HCT116 (cell line): ENCODE results near the gene CC2D2B. TPM values are rescaled to one million over a fixed set of nuclear protein-coding genes. Genes with fewer than 3 reads are reported as not detected.

Experiments used
- ATAC-seq: fragments of 200-7000 bp; cut with Tn5 transposase; 2 replicates; pipeline ENCODE4 v1.9.1; 2020; ENCODE audit warnings: mild to moderate bottlenecking, moderate library complexity
- BruUV-seq: library from RNA; stranded (reverse); fragments of 400-500 nt; replicated peaks from 2 replicates; lab custom pipeline; 2021; lab: Mats Ljungman, UMichigan
- CTCF ChIA-PET: fragments of 300-600 bp; sonication (Branson Sonifier 250); formaldehyde crosslinking; loops from one replicate; lab custom pipeline; 2021; ENCODE audit warnings: antibody characterized with exemption; lab: Charles Lee
- POLR2A ChIA-PET: fragments of 300-600, 350-600 bp; sonication (Branson Sonifier 250); formaldehyde crosslinking; loops from one replicate; lab custom pipeline; 2021; ENCODE audit warnings: antibody characterized with exemption; lab: Charles Lee
- RAD21 ChIA-PET, 2 experiments: fragments of 300-600 bp; sonication (Branson Sonifier 250); formaldehyde crosslinking; loops; one replicate each; lab custom pipeline; 2023; ENCODE audit warnings: low total read pairs in 2 of 2; ENCODE audit not compliant: uncharacterized antibody in 2 of 2, unreplicated experiment in 2 of 2, low non-redundant PET in 1 of 2; lab: Charles Lee
- DNase-seq: peaks from one replicate; pipeline ENCODE4 v3.0.0-alpha.2; 2010; ENCODE audit warnings: low read depth, low spot score
- H2AFZ ChIP-seq: fragments of 200-600 bp; shearing (Covaris generic), sonication (generic); 2 replicates; pipeline ENCODE4 v1.6.1; 2017; ENCODE audit warnings: low read depth, mixed run types, mixed read lengths, antibody characterized with exemption, low read length; ENCODE audit not compliant: poor library complexity, severe bottlenecking
- H3K27ac ChIP-seq: 2 replicates; pipeline ENCODE4 v1.5.1; 2012; ENCODE audit warnings: low read depth, low read length
- H3K27me3 ChIP-seq: fragments of 200-600 bp; sonication (generic); 2 replicates; pipeline ENCODE4 v1.6.1; 2016; ENCODE audit warnings: mixed run types, low read length, mixed read lengths; ENCODE audit not compliant: insufficient read depth
- H3K36me3 ChIP-seq, 2 experiments: fragments of 200-500 bp in 1 of 2; fragments of 200-600 bp in 1 of 2; sonication (Bioruptor generic) in 1 of 2; sonication (generic) in 1 of 2; 2 replicates each; pipeline versions ENCODE4 v1.5.1 to v1.6.1; 2014 to 2016; ENCODE audit warnings: low read length in 2 of 2, inconsistent platforms in 1 of 2, mixed read lengths in 1 of 2, mixed run types in 1 of 2; ENCODE audit not compliant: insufficient read depth in 2 of 2, control insufficient read depth in 1 of 2
- H3K4me1 ChIP-seq, 2 experiments: fragments of 200-600 bp in 1 of 2; sonication (generic) in 1 of 2; 2 replicates each; pipeline versions ENCODE4 v1.5.1 to v1.6.1; 2012 to 2017; ENCODE audit warnings: low read length in 2 of 2, inconsistent platforms in 1 of 2, mild to moderate bottlenecking in 1 of 2, mixed read lengths in 1 of 2, mixed run types in 1 of 2, moderate library complexity in 1 of 2; ENCODE audit not compliant: insufficient read depth in 2 of 2, control insufficient read depth in 1 of 2
- H3K4me2 ChIP-seq: fragments of 200-600 bp; sonication (generic); 2 replicates; pipeline ENCODE4 v1.6.1; 2017; ENCODE audit warnings: mixed run types, low read length, mixed read lengths
- H3K4me3 ChIP-seq, 2 experiments: fragments of 200-600 bp in 1 of 2; sonication (generic) in 1 of 2; replicated peaks in 1 of 2; 2 replicates each; pipeline ENCODE4 v1.5.1; 2011 to 2016; ENCODE audit warnings: low read length in 2 of 2, control low read depth in 1 of 2, low read depth in 1 of 2, mild to moderate bottlenecking in 1 of 2, mixed read lengths in 1 of 2, mixed run types in 1 of 2
- H3K79me2 ChIP-seq: fragments of 200-600 bp; sonication (generic); 2 replicates; pipeline ENCODE4 v1.6.1; 2017; ENCODE audit warnings: mild to moderate bottlenecking, mixed run types, low read length, moderate library complexity, mixed read lengths; ENCODE audit not compliant: insufficient read depth
- H3K9ac ChIP-seq: fragments of 200-600 bp; sonication (generic); 2 replicates; pipeline ENCODE4 v1.6.1; 2016; ENCODE audit warnings: low read length, mixed read lengths
- H3K9me2 ChIP-seq: fragments of 200-600 bp; sonication (generic), shearing (Covaris generic); 2 replicates; pipeline ENCODE4 v1.6.1; 2017; ENCODE audit warnings: mixed run types, mild to moderate bottlenecking, moderate library complexity; ENCODE audit not compliant: insufficient read depth
- H3K9me3 ChIP-seq, 2 experiments: fragments of 200-500 bp in 1 of 2; fragments of 200-600 bp in 1 of 2; sonication (Bioruptor generic) in 1 of 2; sonication (generic) in 1 of 2; 2 replicates each; pipeline ENCODE4 v1.6.1; 2014 to 2017; ENCODE audit warnings: low read length in 2 of 2, mixed read lengths in 2 of 2, inconsistent platforms in 1 of 2, low read depth in 1 of 2, mild to moderate bottlenecking in 1 of 2, mixed run types in 1 of 2, moderate library complexity in 1 of 2; ENCODE audit not compliant: control insufficient read depth in 1 of 2, insufficient read depth in 1 of 2
- H4K20me1 ChIP-seq: fragments of 200-600 bp; sonication (generic), shearing (Covaris generic); 2 replicates; pipeline ENCODE4 v1.6.1; 2017; ENCODE audit warnings: mixed run types, mild to moderate bottlenecking, moderate library complexity; ENCODE audit not compliant: insufficient read depth
- CEBPB ChIP-seq: IDR thresholded peaks from 2 replicates; pipeline ENCODE4 v1.6.1; 2012; ENCODE audit warnings: low read depth
- EGR1 ChIP-seq: IDR thresholded peaks from 2 replicates; pipeline ENCODE4 v1.6.1; 2012; ENCODE audit warnings: low read depth
- EZH2 ChIP-seq: fragments of 200-600 bp; sonication (generic); IDR thresholded peaks from 2 replicates; pipeline ENCODE4 v1.6.1; 2017; ENCODE audit warnings: antibody characterized with exemption, mixed run types
- JUND ChIP-seq: IDR thresholded peaks from 2 replicates; pipeline ENCODE4 v1.6.1; 2012
- RAD21 ChIP-seq: IDR thresholded peaks from 2 replicates; pipeline ENCODE4 v1.6.1; 2012; ENCODE audit warnings: low read depth, mild to moderate bottlenecking
- REST ChIP-seq: IDR thresholded peaks from 2 replicates; pipeline ENCODE4 v1.6.1; 2012; ENCODE audit warnings: low read depth
- SIN3A ChIP-seq: IDR thresholded peaks from 2 replicates; pipeline ENCODE4 v1.6.1; 2012; ENCODE audit warnings: low read depth
- SP1 ChIP-seq: IDR thresholded peaks from 2 replicates; pipeline ENCODE4 v1.6.1; 2012; ENCODE audit warnings: low read depth
- SRF ChIP-seq: IDR thresholded peaks from 2 replicates; pipeline ENCODE4 v1.6.1; 2012; ENCODE audit warnings: low read depth
- intact Hi-C: fragments of 100-400 bp; cut with micrococcal nuclease; formaldehyde crosslinking; loops from 2 replicates; pipeline ENCODE4 v1.10.0; 2022
- total RNA-seq: library from RNA; stranded (reverse); gene quantifications from one replicate; pipeline ENCODE4 v1.2.1, GENCODE V29; 2021; ENCODE audit not compliant: unreplicated experiment

The CC2D2B gene
- total RNA-seq, 1 experiment from 2014 or later: 0.20 TPM

GRCh38 chr10:95920798-95921426, 13.1 kb downstream of the CC2D2B start:
- no peak overlapping the region for H2AFZ ChIP-seq
- H3K9me2 ChIP-seq: no peaks in the 10 kb centered on the region
- CTCF ChIA-PET: no interaction called here
- H3K36me3 ChIP-seq: no peaks in the 10 kb centered on the region
- TF ChIP-seq EZH2: no peak
- no peak for TF ChIP-seq RAD21
- no peak for TF ChIP-seq SIN3A
- no peak overlapping the region for H3K27ac ChIP-seq
- H3K4me1 ChIP-seq: no peaks in the 10 kb centered on the region
- BruUV-seq: no TSS peak
- no peaks in the 10 kb centered on the region for H3K79me2 ChIP-seq
- H3K4me2 ChIP-seq: no peak overlapping the region
- POLR2A ChIA-PET: no interaction called here
- H3K27me3 ChIP-seq: no peaks in the 10 kb centered on the region
- no peak overlapping the region for H3K4me3 ChIP-seq
- ATAC-seq: no peak
- no peaks in the 10 kb centered on the region for H4K20me1 ChIP-seq
- H3K9me3 ChIP-seq: no peaks in the 10 kb centered on the region
- no peak overlapping the region for H3K9ac ChIP-seq
- DNase-seq: no peak
- RAD21 ChIA-PET: no interaction called here
- intact Hi-C loops: no loop called here

GRCh38 chr10:95925033-95925432, 17.3 kb downstream of the CC2D2B start:
- DNase-seq (no peak), ATAC-seq (no peak)
- no peaks in the 10 kb centered on the region for H3K27me3 ChIP-seq
- H3K4me3 ChIP-seq: no peak overlapping the region
- H3K79me2 ChIP-seq: no peaks in the 10 kb centered on the region
- no peak overlapping the region for H3K27ac ChIP-seq
- no peaks in the 10 kb centered on the region for H3K9me2 ChIP-seq
- ChIA-PET CTCF (no interaction called here), POLR2A (no interaction called here), RAD21 (no interaction called here)
- H4K20me1 ChIP-seq: no peaks in the 10 kb centered on the region
- intact Hi-C loops: no loop called here
- H3K9me3 ChIP-seq: no peaks in the 10 kb centered on the region
- no peak overlapping the region for H3K4me2 ChIP-seq
- H2AFZ ChIP-seq: no peak overlapping the region
- H3K9ac ChIP-seq: no peak overlapping the region
- no peaks in the 10 kb centered on the region for H3K36me3 ChIP-seq
- TF ChIP-seq EZH2 (no peak), CEBPB (no peak), EGR1 (no peak), SIN3A (no peak), SP1 (no peak), REST (no peak), SRF (no peak), JUND (no peak)
- no TSS peak for BruUV-seq
- H3K4me1 ChIP-seq: no peaks in the 10 kb centered on the region
